OCI-LY7 (cell line): ENCODE measurements around the gene PIMREG. TPM values are rescaled to one million over a fixed set of nuclear protein-coding genes. Genes with fewer than 3 reads are reported as not detected.
"Not testable (repeated sequence)": the region's sequence is repeated elsewhere in the genome, so short reads cannot be mapped to it uniquely, and the experiment has no call there.

Source experiments
- BruUV-seq: library from RNA; stranded (reverse); fragments of 400-500 nt; replicated peaks from 2 replicates; lab custom pipeline; 2021; lab: Mats Ljungman, UMichigan
- CTCF ChIA-PET: fragments of 300-600 bp; sonication (Branson Sonifier 250); formaldehyde crosslinking; loops from one replicate; lab custom pipeline; 2022; ENCODE audit warnings: antibody characterized with exemption; ENCODE audit not compliant: unreplicated experiment; lab: Charles Lee
- POLR2A ChIA-PET: fragments of 300-600 bp; sonication (Branson Sonifier 250); formaldehyde crosslinking; loops from one replicate; lab custom pipeline; 2022; ENCODE audit warnings: antibody characterized with exemption; lab: Charles Lee
- DNase-seq: peaks from one replicate; pipeline ENCODE4 v3.0.0-alpha.2; 2015; ENCODE audit warnings: low spot score
- H2AFZ ChIP-seq: fragments of 200-600 bp; sonication (generic), shearing (Covaris generic); 2 replicates; pipeline ENCODE4 v1.6.1; 2014; ENCODE audit warnings: mild to moderate bottlenecking, antibody characterized with exemption, low read length, moderate library complexity
- H3K27ac ChIP-seq: fragments of 200-600 bp; sonication (generic); 2 replicates; pipeline ENCODE4 v1.5.1; 2014; ENCODE audit warnings: mixed run types, low read depth, mild to moderate bottlenecking, moderate library complexity, low read length, inconsistent platforms; ENCODE audit not compliant: poor library complexity, severe bottlenecking
- H3K36me3 ChIP-seq: fragments of 200-600 bp; sonication (generic); 2 replicates; pipeline ENCODE4 v1.6.1; 2014; ENCODE audit warnings: mild to moderate bottlenecking, antibody characterized with exemption, low read length, moderate library complexity, mixed read lengths; ENCODE audit not compliant: insufficient read depth
- H3K4me1 ChIP-seq: fragments of 200-600 bp; sonication (generic); 2 replicates; pipeline ENCODE4 v1.5.1; 2014; ENCODE audit warnings: mild to moderate bottlenecking, low read length; ENCODE audit not compliant: insufficient read depth, poor library complexity, severe bottlenecking
- H3K4me2 ChIP-seq: fragments of 200-600 bp; sonication (generic); 2 replicates; pipeline ENCODE4 v1.6.1; 2014; ENCODE audit warnings: mild to moderate bottlenecking, low read length
- H3K4me3 ChIP-seq: fragments of 200-600 bp; sonication (generic); 2 replicates; pipeline ENCODE4 v1.5.1; 2014; ENCODE audit warnings: mild to moderate bottlenecking, low read depth, low read length; ENCODE audit not compliant: poor library complexity, severe bottlenecking
- H3K79me2 ChIP-seq: fragments of 200-600 bp; sonication (generic); 2 replicates; pipeline ENCODE4 v1.6.1; 2016; ENCODE audit warnings: low read depth, mild to moderate bottlenecking, low read length, moderate library complexity, mixed read lengths; ENCODE audit not compliant: insufficient read depth
- H3K9me2 ChIP-seq: fragments of 200-600 bp; sonication (generic); 2 replicates; pipeline ENCODE4 v1.6.1; 2016; ENCODE audit warnings: mild to moderate bottlenecking, low read length, mixed read lengths; ENCODE audit not compliant: insufficient read depth
- H3K9me3 ChIP-seq: fragments of 200-600 bp; sonication (generic); 2 replicates; pipeline ENCODE4 v1.6.1; 2014; ENCODE audit warnings: mild to moderate bottlenecking, mixed run types, low read length, mixed read lengths
- H4K20me1 ChIP-seq: fragments of 200-600 bp; sonication (generic); 2 replicates; pipeline ENCODE4 v1.6.1; 2014; ENCODE audit warnings: mild to moderate bottlenecking, antibody characterized with exemption, low read length, moderate library complexity, mixed read lengths; ENCODE audit not compliant: insufficient read depth
- EZH2phosphoT487 ChIP-seq: fragments of 200-600 bp; sonication (generic); IDR thresholded peaks from 2 replicates; pipeline ENCODE4 v1.6.1; 2018; ENCODE audit warnings: low read depth, borderline replicate concordance, mild to moderate bottlenecking, mixed run types, antibody characterized with exemption, low read length, moderate library complexity, mixed read lengths
- intact Hi-C: fragments of 100-400 bp; cut with micrococcal nuclease; formaldehyde crosslinking; loops from one replicate; pipeline ENCODE4 v1.10.0; 2022; ENCODE audit not compliant: unreplicated experiment
- total RNA-seq, 2 experiments: library from RNA; depleted of rRNA in 1 of 2; stranded (reverse); fragments of >200 nt in 1 of 2; shearing (Covaris generic) in 1 of 2; gene quantifications; 2 replicates each; pipeline ENCODE4 v1.2.3, GENCODE V29; 2014 to 2022
- TF ChIP-seq, protein P1 (sequence below): fragments of 200-600 bp; sonication (generic); conservative IDR thresholded peaks from 2 replicates; pipeline ENCODE4 v1.5.1; 2014; ENCODE audit warnings: mild to moderate bottlenecking, antibody characterized with exemption, low read length, moderate library complexity, mixed read lengths

PIMREG gene
- total RNA-seq, 2 experiments from 2014 or later, result 22.7 to 39.4 TPM

DNA sequence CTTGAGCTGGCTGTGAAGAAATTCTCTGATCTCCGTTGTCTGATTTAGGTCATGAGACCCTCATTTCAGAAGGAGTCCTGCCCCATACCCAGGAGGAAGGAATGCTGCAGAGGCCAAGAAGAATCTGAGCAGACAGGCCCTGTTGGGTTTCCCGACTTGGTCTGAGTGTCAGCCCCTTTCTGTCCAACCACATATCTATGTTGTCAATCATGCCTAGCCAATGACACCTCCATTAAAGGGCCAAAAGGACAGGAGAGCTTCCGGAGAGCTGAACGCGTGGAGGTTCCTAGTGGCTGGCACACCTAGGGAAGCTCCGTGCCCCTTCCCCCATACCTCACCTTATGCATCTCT lies 37.8 kb downstream of the PIMREG start:
- Histone ChIP-seq H3K4me1 (peaks cover 7% of the 10 kb centered on the region), H3K9me2 (no peaks in the 10 kb centered on the region), H4K20me1 (no peaks in the 10 kb centered on the region), H3K79me2 (no peaks in the 10 kb centered on the region), H3K36me3 (no peaks in the 10 kb centered on the region), H3K27ac (no peak overlapping the region), H2AFZ (no peak overlapping the region), H3K4me2 (no peak overlapping the region), H3K4me3 (no peak overlapping the region), H3K9me3 (no peaks in the 10 kb centered on the region)
- ChIA-PET CTCF (no interaction called here), POLR2A (no interaction called here)
- no peak for DNase-seq
- BruUV-seq, result no TSS peak
- TF ChIP-seq, protein P1, sequence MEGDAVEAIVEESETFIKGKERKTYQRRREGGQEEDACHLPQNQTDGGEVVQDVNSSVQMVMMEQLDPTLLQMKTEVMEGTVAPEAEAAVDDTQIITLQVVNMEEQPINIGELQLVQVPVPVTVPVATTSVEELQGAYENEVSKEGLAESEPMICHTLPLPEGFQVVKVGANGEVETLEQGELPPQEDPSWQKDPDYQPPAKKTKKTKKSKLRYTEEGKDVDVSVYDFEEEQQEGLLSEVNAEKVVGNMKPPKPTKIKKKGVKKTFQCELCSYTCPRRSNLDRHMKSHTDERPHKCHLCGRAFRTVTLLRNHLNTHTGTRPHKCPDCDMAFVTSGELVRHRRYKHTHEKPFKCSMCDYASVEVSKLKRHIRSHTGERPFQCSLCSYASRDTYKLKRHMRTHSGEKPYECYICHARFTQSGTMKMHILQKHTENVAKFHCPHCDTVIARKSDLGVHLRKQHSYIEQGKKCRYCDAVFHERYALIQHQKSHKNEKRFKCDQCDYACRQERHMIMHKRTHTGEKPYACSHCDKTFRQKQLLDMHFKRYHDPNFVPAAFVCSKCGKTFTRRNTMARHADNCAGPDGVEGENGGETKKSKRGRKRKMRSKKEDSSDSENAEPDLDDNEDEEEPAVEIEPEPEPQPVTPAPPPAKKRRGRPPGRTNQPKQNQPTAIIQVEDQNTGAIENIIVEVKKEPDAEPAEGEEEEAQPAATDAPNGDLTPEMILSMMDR, result no peak
- no peak for TF ChIP-seq EZH2phosphoT487
- intact Hi-C loops, result no loop called here

DNA sequence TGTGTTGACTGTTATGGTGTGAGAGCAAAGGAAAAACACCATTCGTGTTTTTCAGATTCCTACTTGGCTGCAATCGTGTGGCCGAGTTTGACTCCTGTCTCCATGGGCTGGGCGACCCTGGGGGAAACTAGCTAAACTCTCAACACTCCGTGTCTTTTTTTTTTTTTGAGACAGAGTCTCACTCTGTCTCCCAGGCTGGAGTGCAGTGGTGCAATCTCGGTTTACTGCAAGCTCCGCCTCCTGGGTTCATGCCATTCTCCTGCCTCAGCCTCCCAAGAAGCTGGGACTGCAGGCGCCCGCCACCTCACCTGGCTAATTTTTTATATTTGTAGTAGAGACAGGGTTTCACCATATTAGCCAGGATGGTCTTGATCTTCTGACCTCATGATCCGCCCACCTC lies 38.5 kb downstream of the PIMREG start:
- H2AFZ ChIP-seq, H3K4me3 ChIP-seq, CTCF ChIA-PET, DNase-seq, H3K36me3 ChIP-seq, H4K20me1 ChIP-seq, intact Hi-C loops, BruUV-seq, H3K79me2 ChIP-seq, H3K4me2 ChIP-seq, H3K27ac ChIP-seq, H3K9me2 ChIP-seq, H3K4me1 ChIP-seq, H3K9me3 ChIP-seq: not testable (repeated sequence)
- POLR2A ChIA-PET, result interaction anchor here (0.6 to 1.1 kb wide), 2 partner anchors 10 to 763 kb away, joined by 3 read pairs; no protein-coding TSS in a partner anchor

DNA sequence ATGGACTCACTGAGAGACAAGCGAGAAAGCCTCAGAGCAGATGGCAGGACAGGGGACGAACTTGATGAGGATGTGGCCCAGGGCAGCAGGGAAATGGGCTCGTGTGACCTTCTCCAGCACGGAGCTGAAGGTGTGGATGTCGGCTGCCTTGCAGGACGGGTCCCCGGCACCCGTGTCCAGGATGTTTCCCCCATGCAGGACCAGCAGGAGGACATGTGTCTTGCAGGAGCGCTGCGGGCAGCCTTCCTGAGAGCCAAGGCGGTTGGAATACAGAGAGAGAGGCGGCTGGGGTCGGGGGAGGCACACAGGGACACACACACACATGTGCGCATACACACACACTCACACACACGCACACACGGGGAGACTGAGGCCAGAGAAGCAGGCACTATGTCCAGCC lies 39.3 kb downstream of the PIMREG start:
- Histone ChIP-seq H4K20me1 (no peaks in the 10 kb centered on the region), H3K4me1 (peaks cover 7% of the 10 kb centered on the region), H3K9me3 (no peaks in the 10 kb centered on the region), H2AFZ (no peak overlapping the region), H3K4me2 (no peak overlapping the region), H3K27ac (no peak overlapping the region), H3K79me2 (no peaks in the 10 kb centered on the region), H3K4me3 (no peak overlapping the region), H3K36me3 (no peaks in the 10 kb centered on the region), H3K9me2 (no peaks in the 10 kb centered on the region)
- ChIA-PET CTCF (no interaction called here), POLR2A (interaction anchor here (0.6 to 1.1 kb wide), 2 partner anchors 10 to 763 kb away, joined by 3 read pairs; no protein-coding TSS in a partner anchor)
- no TSS peak for BruUV-seq
- intact Hi-C loops, result no loop called here
- no peak for TF ChIP-seq EZH2phosphoT487
- TF ChIP-seq, protein P1, result no peak
- no peak for DNase-seq
